GM21390 (cell line): ENCODE results near the gene ADSS2.

Experiments used
- ATAC-seq: cut with Tn5 transposase; IDR thresholded peaks from one replicate; pipeline ENCODE4 v1.9.1; 2021; ENCODE audit not compliant: unreplicated experiment

Gene ADSS2

GRCh38 chr1:244447024-244447423 lies 4.7 kb downstream of the ADSS2 start:
- no peak for ATAC-seq

- no peak for ATAC-seq
Measured at GRCh38 chr1:244445320-244446181, 6.2 kb downstream of the ADSS2 start.

GRCh38 chr1:244444854-244445253 lies 6.9 kb downstream of the ADSS2 start:
- ATAC-seq: no peak

GRCh38 chr1:244442850-244443249 lies 8.9 kb downstream of the ADSS2 start:
- ATAC-seq: no peak

GRCh38 chr1:244439391-244440032 lies 12.2 kb downstream of the ADSS2 start:
- ATAC-seq: no peak

- no peak for ATAC-seq
Measured at GRCh38 chr1:244437086-244437468, 14.6 kb downstream of the ADSS2 start.

GRCh38 chr1:244436336-244437085 lies 15.2 kb downstream of the ADSS2 start:
- ATAC-seq: no peak

GRCh38 chr1:244435562-244436205 lies 16.0 kb downstream of the ADSS2 start:
- no peak for ATAC-seq

- no peak for ATAC-seq
Measured at GRCh38 chr1:244431166-244431565, 20.5 kb downstream of the ADSS2 start.

- no peak for ATAC-seq
Measured at GRCh38 chr1:244429818-244430217, 21.9 kb downstream of the ADSS2 start.

- no peak for ATAC-seq
Measured at GRCh38 chr1:244427647-244428046, 24.1 kb downstream of the ADSS2 start.

- ATAC-seq: no peak
Measured at GRCh38 chr1:244424649-244425334, 26.9 kb downstream of the ADSS2 start.

- no peak for ATAC-seq
Measured at GRCh38 chr1:244422174-244422573, 29.5 kb downstream of the ADSS2 start.

- ATAC-seq: no peak
Measured at GRCh38 chr1:244419024-244419423, 32.7 kb downstream of the ADSS2 start.

- ATAC-seq: no peak
Measured at GRCh38 chr1:244414543-244414942, 37.2 kb downstream of the ADSS2 start.

GRCh38 chr1:244413736-244414135 lies 38.0 kb downstream of the ADSS2 start:
- no peak for ATAC-seq

GRCh38 chr1:244412176-244412575 lies 39.5 kb downstream of the ADSS2 start:
- ATAC-seq: no peak

GRCh38 chr1:244409701-244410100 lies 42.0 kb downstream of the ADSS2 start:
- ATAC-seq: peak; percentile 79

GRCh38 chr1:244406337-244406736 lies 45.4 kb downstream of the ADSS2 start:
- peak; percentile 86 for ATAC-seq

GRCh38 chr1:244405856-244406255 lies 45.9 kb downstream of the ADSS2 start:
- peak; percentile 6 for ATAC-seq

GRCh38 chr1:244403431-244403830 lies 48.3 kb downstream of the ADSS2 start:
- no peak for ATAC-seq
